T-cell (primary cell): ENCODE data around the gene CCL13. TPM values are rescaled to one million over a fixed set of nuclear protein-coding genes. Genes with fewer than 3 reads are reported as not detected.

Source experiments
- ATAC-seq, 4 experiments: fragments of 200-7000 bp in 3 of 4; fragments of 150-1000 bp in 1 of 4; cut with Tn5 transposase; replicated peaks in 1 of 4; 1 replicate in 3 of 4; 2 replicates in 1 of 4; pipeline ENCODE4 v1.10.0; 2021; ENCODE audit warnings: moderate library complexity in 3 of 4, mild to moderate bottlenecking in 2 of 4, moderate number of reproducible peaks in 1 of 4
- CTCF ChIA-PET, 2 donors: fragments of 300-600 bp; sonication (Branson Sonifier 250); formaldehyde crosslinking; loops; one replicate each; lab custom pipeline; 2022; ENCODE audit warnings: antibody characterized with exemption in 2 of 2; lab: Charles Lee
- POLR2A ChIA-PET, 2 donors: fragments of 300-600 bp; sonication (Branson Sonifier 250); formaldehyde crosslinking; loops; one replicate each; lab custom pipeline; 2022; ENCODE audit warnings: antibody characterized with exemption in 2 of 2; lab: Charles Lee
- DNase-seq, 35 experiments: peaks; one replicate each; pipeline versions ENCODE4 v3.0.0 to v3.0.0-alpha.2; 2013 to 2023
- H3K27ac ChIP-seq: one replicate; pipeline ENCODE4 v1.5.1; 2013; ENCODE audit warnings: low read length
- H3K27me3 ChIP-seq, 2 experiments: replicated peaks in 1 of 2; 1 replicate in 1 of 2; 2 replicates in 1 of 2; pipeline versions ENCODE4 v1.6.1 to v1.7.0; 2013; ENCODE audit warnings: low read length in 1 of 2, mixed read lengths in 1 of 2; ENCODE audit not compliant: control insufficient read depth in 2 of 2, insufficient read depth in 2 of 2; ENCODE audit errors: extremely low read depth in 1 of 2
- H3K36me3 ChIP-seq, 2 donors: 1 replicate in 1 of 2; 2 replicates in 1 of 2; pipeline versions ENCODE4 v1.6.1 to v1.7.0; 2013; ENCODE audit warnings: low read length in 1 of 2; ENCODE audit not compliant: control insufficient read depth in 2 of 2, insufficient read depth in 1 of 2; ENCODE audit errors: extremely low read depth in 1 of 2
- H3K4me1 ChIP-seq, 2 experiments: 1 replicate in 1 of 2; 2 replicates in 1 of 2; pipeline versions ENCODE4 v1.6.1 to v1.7.0; 2013; ENCODE audit warnings: low read length in 2 of 2, mixed read lengths in 1 of 2; ENCODE audit not compliant: insufficient read depth in 2 of 2, control insufficient read depth in 1 of 2; ENCODE audit errors: extremely low read depth in 1 of 2
- H3K4me3 ChIP-seq, 2 donors: 1 replicate in 1 of 2; 2 replicates in 1 of 2; pipeline versions ENCODE4 v1.5.1 to v1.7.0; 2013; ENCODE audit warnings: mild to moderate bottlenecking in 2 of 2, low read length in 1 of 2, moderate library complexity in 1 of 2; ENCODE audit not compliant: control insufficient read depth in 1 of 2; ENCODE audit errors: extremely low read depth in 1 of 2
- H3K9me3 ChIP-seq: 2 replicates; pipeline ENCODE4 v1.7.0; 2013
- H3K27ac Mint-ChIP-seq, 2 donors: one replicate each; pipeline ENCODE4 v1.8.0; 2020 to 2021; ENCODE audit warnings: mild to moderate bottlenecking in 2 of 2, mixed read lengths in 2 of 2
- H3K27me3 Mint-ChIP-seq, 2 donors: one replicate each; pipeline ENCODE4 v1.8.0; 2021 to 2022; ENCODE audit warnings: mixed read lengths in 2 of 2
- H3K36me3 Mint-ChIP-seq: one replicate; pipeline ENCODE4 v1.8.0; 2021; ENCODE audit warnings: mixed read lengths
- H3K4me1 Mint-ChIP-seq, 3 donors: one replicate each; pipeline ENCODE4 v1.8.0; 2020 to 2022; ENCODE audit warnings: mixed read lengths in 3 of 3, mild to moderate bottlenecking in 1 of 3
- H3K4me3 Mint-ChIP-seq, 3 donors: one replicate each; pipeline ENCODE4 v1.8.0; 2020 to 2022; ENCODE audit warnings: mild to moderate bottlenecking in 3 of 3, mixed read lengths in 3 of 3, moderate library complexity in 3 of 3
- H3K9me3 Mint-ChIP-seq, 3 donors: one replicate each; pipeline ENCODE4 v1.8.0; 2020 to 2022; ENCODE audit warnings: mixed read lengths in 3 of 3
- WGBS: methylation state at CpG from one replicate; pipeline ENCODE4 v1.1.5; 2013; ENCODE audit warnings: missing lambda C conversion rate; ENCODE audit not compliant: insufficient coverage; 5-methylcytosine and 5-hydroxymethylcytosine counted together
- total RNA-seq, 35 experiments: library from RNA in 6 of 35; stranded (reverse) in 6 of 35; fragments of 120-200 nt in 1 of 35; gene quantifications; one replicate each; pipeline versions ENCODE4 v1.2.1 to v1.2.4 and lab custom pipeline; 2013 to 2026

CCL13 gene
- total RNA-seq, 5 donors from 2014 or later (not counting 1 experiment from before 2014, with no cell fraction given) = not detected

DNA sequence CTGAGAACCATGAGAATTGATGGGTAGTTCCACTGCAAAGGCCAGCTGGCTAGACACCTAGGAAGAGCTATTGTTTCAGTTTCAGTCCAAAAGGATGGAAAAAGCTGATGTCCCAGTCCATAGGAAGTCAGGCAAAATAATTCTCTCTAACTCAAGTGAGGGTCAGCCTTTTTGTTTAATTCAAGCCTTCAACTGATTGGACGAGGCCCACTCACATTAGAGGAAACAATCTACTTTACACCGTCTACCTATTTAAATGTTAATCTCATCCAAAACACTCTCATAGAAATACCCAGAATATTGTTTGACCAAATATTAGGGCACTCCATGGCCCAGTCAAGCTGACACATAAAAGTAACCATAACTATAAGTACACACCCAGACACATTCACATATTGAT lies 14.4 kb upstream of the CCL13 start:
- 100% methylated on average over 2 of the region's 2 CpGs for WGBS
- Mint-ChIP-seq H3K27ac (no peak overlapping the region), H3K36me3 (no peaks in the 10 kb centered on the region)

DNA sequence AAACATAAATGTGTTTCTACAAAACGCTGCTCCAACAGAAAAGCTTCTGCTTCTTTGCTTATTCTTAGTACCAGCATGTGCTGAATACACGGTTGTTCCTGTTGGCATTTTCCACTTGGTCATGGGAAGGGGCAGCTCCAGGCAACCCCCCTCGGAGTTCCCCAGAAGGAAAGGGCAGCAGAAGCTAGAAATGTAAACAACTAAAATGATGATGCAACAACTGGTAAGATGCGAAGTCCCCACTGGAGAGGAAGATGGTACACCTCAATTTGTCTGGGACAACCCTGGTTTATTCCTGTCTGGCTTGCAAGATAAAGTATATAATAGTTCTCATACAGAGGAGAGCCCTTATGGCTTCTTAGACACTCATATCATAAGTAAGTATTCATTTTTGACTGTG lies 9.2 kb upstream of the CCL13 start:
- no peaks in the 10 kb centered on the region for H3K4me1 ChIP-seq
- H3K4me3 ChIP-seq = no peak overlapping the region
- no peak overlapping the region for H3K27ac ChIP-seq
- POLR2A ChIA-PET = no interaction called here
- ATAC-seq = no peak
- Mint-ChIP-seq H3K36me3 (no peaks in the 10 kb centered on the region), H3K4me1 (no peaks in the 10 kb centered on the region), H3K27ac (no peak overlapping the region), H3K4me3 (no peak overlapping the region), H3K27me3 (peaks cover 27 to 29% of the 10 kb centered on the region in 2 donors), H3K9me3 (no peaks in the 10 kb centered on the region)
- CTCF ChIA-PET = no interaction called here
- H3K9me3 ChIP-seq = no peaks in the 10 kb centered on the region
- WGBS = 64% methylated on average over 3 of the region's 4 CpGs
- peaks cover 0 to 5% of the 10 kb centered on the region in 2 experiments for H3K27me3 ChIP-seq
- DNase-seq = no peak
- H3K36me3 ChIP-seq = no peaks in the 10 kb centered on the region

More for the DNA sequence above, 14.4 kb upstream of the CCL13 start:
- Mint-ChIP-seq H3K4me1 (no peaks in the 10 kb centered on the region), H3K9me3 (peaks cover 0 to 3% (median 0%) of the 10 kb centered on the region in 3 donors), H3K27me3 (peaks cover 49 to 60% of the 10 kb centered on the region in 2 donors), H3K4me3 (no peak overlapping the region)
- ATAC-seq (no peak), DNase-seq (no peak)
- no peaks in the 10 kb centered on the region for H3K27me3 ChIP-seq
- no peak overlapping the region for H3K27ac ChIP-seq
- H3K36me3 ChIP-seq = no peaks in the 10 kb centered on the region
- no peaks in the 10 kb centered on the region for H3K4me1 ChIP-seq
- no peak overlapping the region for H3K4me3 ChIP-seq
- no peaks in the 10 kb centered on the region for H3K9me3 ChIP-seq
- ChIA-PET CTCF (no interaction called here), POLR2A (no interaction called here)

DNA sequence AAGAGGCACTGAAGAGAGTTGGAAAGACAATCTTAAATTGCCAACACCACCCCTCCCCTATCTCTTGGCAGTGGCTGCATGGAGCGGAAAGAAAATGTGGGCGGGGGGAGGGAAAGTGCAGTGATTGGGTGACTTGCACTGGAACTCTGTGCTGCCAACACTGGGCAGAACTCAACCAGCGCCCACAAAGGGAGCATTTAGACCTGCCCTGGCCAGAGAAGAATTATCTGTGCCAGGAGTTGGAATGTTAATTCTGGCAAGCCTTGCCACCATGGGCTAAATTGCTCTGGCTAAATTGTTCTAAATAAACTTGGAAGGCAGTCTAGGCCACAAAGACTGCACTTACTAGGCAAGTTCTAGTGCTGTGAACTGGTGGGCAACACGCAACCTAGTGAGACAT lies 6.5 kb upstream of the CCL13 start:
- no peaks in the 10 kb centered on the region for H3K4me1 Mint-ChIP-seq
- H3K4me3 Mint-ChIP-seq = no peak overlapping the region
- H3K36me3 Mint-ChIP-seq = no peaks in the 10 kb centered on the region
- CTCF ChIA-PET = no interaction called here
- H3K27ac Mint-ChIP-seq = no peak overlapping the region
- no peak for ATAC-seq
- H3K27me3 Mint-ChIP-seq = peaks cover 14 to 15% of the 10 kb centered on the region in 2 donors
- POLR2A ChIA-PET = no interaction called here
- H3K4me1 ChIP-seq = no peaks in the 10 kb centered on the region
- peaks cover 0 to 4% (median 3%) of the 10 kb centered on the region in 3 donors for H3K9me3 Mint-ChIP-seq
- H3K9me3 ChIP-seq = no peaks in the 10 kb centered on the region
- DNase-seq = no peak
- peaks cover 0 to 5% of the 10 kb centered on the region in 2 experiments for H3K27me3 ChIP-seq
- no peak overlapping the region for H3K4me3 ChIP-seq
- 67% methylated on average over 1 of the region's 4 CpGs for WGBS
- no peak overlapping the region for H3K27ac ChIP-seq
- H3K36me3 ChIP-seq = no peaks in the 10 kb centered on the region

DNA sequence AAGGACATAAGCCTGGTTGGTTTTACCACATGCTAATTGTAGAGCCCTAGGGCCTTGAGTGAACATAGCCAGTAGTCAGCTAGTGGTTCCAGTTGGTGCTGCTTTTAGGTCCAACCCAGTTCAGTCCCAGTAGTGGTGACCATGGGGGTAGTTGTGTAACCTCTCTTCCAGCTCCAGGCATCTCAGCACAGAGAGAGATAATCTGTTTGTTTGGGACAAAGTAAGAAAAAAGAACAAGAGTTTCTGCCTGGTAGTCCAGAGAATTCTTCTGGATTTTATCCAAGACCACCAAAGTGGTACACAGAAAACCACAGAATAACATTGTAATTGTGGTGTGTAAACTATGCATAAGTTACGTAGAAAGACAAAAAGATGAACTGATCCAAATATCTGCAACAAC lies 5.2 kb upstream of the CCL13 start:
- no peak overlapping the region for H3K27ac Mint-ChIP-seq
- H3K27me3 Mint-ChIP-seq = peaks cover 10 to 11% of the 10 kb centered on the region in 2 donors
- POLR2A ChIA-PET = no interaction called here
- H3K27ac ChIP-seq = no peak overlapping the region
- H3K4me3 Mint-ChIP-seq = no peak overlapping the region
- no peak for ATAC-seq
- peaks cover 0 to 4% (median 3%) of the 10 kb centered on the region in 3 donors for H3K9me3 Mint-ChIP-seq
- WGBS = no CpG with 5 or more reads among the region's 1 CpG
- H3K36me3 ChIP-seq = no peaks in the 10 kb centered on the region
- H3K27me3 ChIP-seq = peaks cover 0 to 6% of the 10 kb centered on the region in 2 experiments
- CTCF ChIA-PET = no interaction called here
- H3K4me1 ChIP-seq = no peaks in the 10 kb centered on the region
- H3K36me3 Mint-ChIP-seq = no peaks in the 10 kb centered on the region
- H3K4me3 ChIP-seq = no peak overlapping the region
- no peaks in the 10 kb centered on the region for H3K9me3 ChIP-seq
- no peaks in the 10 kb centered on the region for H3K4me1 Mint-ChIP-seq
- DNase-seq = no peak

DNA sequence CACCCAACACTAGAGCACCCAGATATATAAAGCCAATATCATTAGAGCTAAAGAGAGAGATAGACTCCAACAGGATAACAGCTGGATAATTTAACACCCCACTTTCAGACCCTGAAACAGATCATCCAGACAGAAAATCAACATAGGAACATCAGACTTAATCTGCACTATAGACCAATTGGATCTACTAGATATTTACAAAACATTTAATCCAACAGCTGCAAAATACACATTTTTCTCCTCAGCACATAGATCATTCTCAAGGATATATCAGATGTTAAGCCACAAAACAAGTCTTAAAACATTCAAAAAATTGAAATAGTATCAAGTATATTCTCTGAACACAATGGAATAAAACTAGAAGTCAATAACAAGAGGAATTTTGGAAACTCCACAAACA lies 4.1 kb upstream of the CCL13 start:
- Mint-ChIP-seq H3K36me3 (no peaks in the 10 kb centered on the region), H3K4me3 (no peak overlapping the region), H3K27me3 (peaks cover 7 to 11% of the 10 kb centered on the region in 2 donors), H3K9me3 (peaks cover 0 to 4% (median 3%) of the 10 kb centered on the region in 3 donors), H3K27ac (no peak overlapping the region), H3K4me1 (no peaks in the 10 kb centered on the region)
- CTCF ChIA-PET = no interaction called here
- Histone ChIP-seq H3K27me3 (peaks cover 0 to 11% of the 10 kb centered on the region in 2 experiments), H3K9me3 (no peaks in the 10 kb centered on the region), H3K4me1 (no peaks in the 10 kb centered on the region), H3K36me3 (no peaks in the 10 kb centered on the region), H3K27ac (no peak overlapping the region), H3K4me3 (no peak overlapping the region)
- DNase-seq (no peak), ATAC-seq (no peak)
- POLR2A ChIA-PET = no interaction called here

DNA sequence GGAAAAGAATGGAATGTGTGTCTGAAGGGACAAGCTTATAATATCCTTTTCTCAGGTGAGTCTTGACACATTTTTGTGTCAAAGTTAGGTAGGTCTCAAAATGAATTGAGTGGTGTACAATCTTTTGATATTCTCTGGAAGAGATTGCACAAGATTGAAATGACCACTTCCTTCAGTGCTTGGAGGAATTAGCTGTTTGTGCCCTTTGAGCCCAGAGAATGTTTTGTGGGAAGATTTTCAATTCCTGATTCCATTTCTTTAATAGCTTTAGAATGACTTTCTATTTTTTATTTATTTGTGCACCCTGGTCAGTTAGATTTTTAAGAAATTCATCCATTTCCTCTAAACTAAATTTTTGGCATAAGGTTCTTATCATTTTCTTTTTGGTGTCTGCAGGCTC lies 1.6 kb upstream of the CCL13 start:
- no peaks in the 10 kb centered on the region for H3K4me1 Mint-ChIP-seq
- H3K27ac Mint-ChIP-seq = no peak overlapping the region

DNA sequence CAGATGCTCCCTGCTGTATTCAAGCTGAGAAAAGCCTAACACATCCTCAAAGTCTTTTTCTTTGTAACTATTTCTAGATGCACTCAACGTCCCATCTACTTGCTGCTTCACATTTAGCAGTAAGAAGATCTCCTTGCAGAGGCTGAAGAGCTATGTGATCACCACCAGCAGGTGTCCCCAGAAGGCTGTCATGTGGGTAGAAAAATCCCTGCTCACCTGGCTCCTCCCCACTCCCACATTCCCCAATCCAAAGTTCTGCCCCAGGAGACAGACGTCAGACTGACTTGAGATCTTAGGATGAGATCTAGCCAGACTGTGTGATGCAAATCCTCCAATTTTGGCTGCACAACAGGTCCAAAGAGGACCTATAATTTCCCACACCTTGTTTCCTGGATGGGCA lies 1.1 kb downstream of the CCL13 start:
- H3K27me3 Mint-ChIP-seq = peaks cover 6 to 14% of the 10 kb centered on the region in 2 donors
- CTCF ChIA-PET = no interaction called here
- Histone ChIP-seq H3K36me3 (no peaks in the 10 kb centered on the region), H3K27ac (no peak overlapping the region), H3K4me3 (no peak overlapping the region), H3K27me3 (peaks cover 0 to 12% of the 10 kb centered on the region in 2 experiments), H3K4me1 (peaks cover 0 to 2% of the 10 kb centered on the region in 2 experiments), H3K9me3 (no peaks in the 10 kb centered on the region)
- no peak for DNase-seq
- POLR2A ChIA-PET = no interaction called here
- no peaks in the 10 kb centered on the region for H3K36me3 Mint-ChIP-seq
- no peaks in the 10 kb centered on the region for H3K4me1 Mint-ChIP-seq
- no peak overlapping the region for H3K4me3 Mint-ChIP-seq
- no peak overlapping the region for H3K27ac Mint-ChIP-seq
- no peak for ATAC-seq
- no CpG with 5 or more reads among the region's 2 CpGs for WGBS
- peaks cover 0 to 4% (median 3%) of the 10 kb centered on the region in 3 donors for H3K9me3 Mint-ChIP-seq

More for the DNA sequence above, 1.6 kb upstream of the CCL13 start:
- POLR2A ChIA-PET = no interaction called here
- Mint-ChIP-seq H3K9me3 (peaks cover 0 to 4% (median 3%) of the 10 kb centered on the region in 3 donors), H3K36me3 (no peaks in the 10 kb centered on the region), H3K27me3 (peaks cover 4 to 10% of the 10 kb centered on the region in 2 donors), H3K4me3 (no peak overlapping the region)
- H3K36me3 ChIP-seq = no peaks in the 10 kb centered on the region
- no peak overlapping the region for H3K4me3 ChIP-seq
- no peaks in the 10 kb centered on the region for H3K9me3 ChIP-seq
- ATAC-seq = no peak
- DNase-seq = no peak
- H3K27me3 ChIP-seq = peaks cover 0 to 14% of the 10 kb centered on the region in 2 experiments
- CTCF ChIA-PET = interaction anchor here in 1 of 2 donors (0.7 kb wide), 2 partner anchors 897 to 1396 kb away, joined by 3 to 4 read pairs; no protein-coding TSS in a partner anchor
- H3K27ac ChIP-seq = no peak overlapping the region
- H3K4me1 ChIP-seq = no peaks in the 10 kb centered on the region
